Common myeloid progenitor, CD34-positive (primary cell): Measurements from ENCODE around the gene EPB41L4A.

Experiments used
- CTCF ChIA-PET: fragments of 350-600 bp; sonication (Branson Sonifier 250); formaldehyde crosslinking; loops from one replicate; lab custom pipeline; 2021; ENCODE audit warnings: antibody characterized with exemption; lab: Charles Lee
- POLR2A ChIA-PET: fragments of 350-600 bp; sonication (Branson Sonifier 250); formaldehyde crosslinking; loops from one replicate; lab custom pipeline; 2021; ENCODE audit warnings: antibody characterized with exemption; lab: Charles Lee
- DNase-seq, 3 donors: peaks; one replicate each; pipeline versions ENCODE4 v3.0.0 to v3.0.0-alpha.2; 2013
- H3K27ac ChIP-seq, 2 experiments: 1 replicate in 1 of 2; 2 replicates in 1 of 2; pipeline ENCODE4 v1.7.0; 2013; ENCODE audit warnings: inconsistent platforms in 2 of 2, low read length in 2 of 2, mild to moderate bottlenecking in 2 of 2, low read depth in 1 of 2, moderate library complexity in 1 of 2; ENCODE audit not compliant: severe bottlenecking in 2 of 2, insufficient read depth in 1 of 2, poor library complexity in 1 of 2
- H3K27me3 ChIP-seq, 5 experiments: replicated peaks in 2 of 5; 1 replicate in 3 of 5; 2 replicates in 2 of 5; pipeline versions ENCODE4 v1.6.1 to v1.7.0; 2013; ENCODE audit warnings: low read length in 4 of 5, mild to moderate bottlenecking in 2 of 5, moderate library complexity in 2 of 5, inconsistent platforms in 1 of 5; ENCODE audit not compliant: insufficient read depth in 5 of 5, control insufficient read depth in 4 of 5
- H3K36me3 ChIP-seq, 4 experiments: 1 replicate in 2 of 4; 2 replicates in 2 of 4; pipeline versions ENCODE4 v1.6.1 to v1.7.0; 2013; ENCODE audit warnings: low read length in 3 of 4, control low read depth in 1 of 4, mild to moderate bottlenecking in 1 of 4; ENCODE audit not compliant: control insufficient read depth in 4 of 4, insufficient read depth in 4 of 4
- H3K4me1 ChIP-seq, 4 experiments: 1 replicate in 3 of 4; 2 replicates in 1 of 4; pipeline versions ENCODE4 v1.6.1 to v1.7.1; 2013; ENCODE audit warnings: low read length in 3 of 4, mild to moderate bottlenecking in 3 of 4, control low read depth in 1 of 4, inconsistent platforms in 1 of 4, moderate library complexity in 1 of 4; ENCODE audit not compliant: control insufficient read depth in 4 of 4, insufficient read depth in 4 of 4; ENCODE audit errors: control extremely low read depth in 1 of 4
- H3K4me3 ChIP-seq, 7 experiments: 1 replicate in 4 of 7; 2 replicates in 3 of 7; pipeline versions ENCODE4 v1.5.1 to v1.7.0; 2013; ENCODE audit warnings: mild to moderate bottlenecking in 7 of 7, low read length in 6 of 7, moderate library complexity in 6 of 7, inconsistent platforms in 2 of 7, low read depth in 2 of 7, control low read depth in 1 of 7; ENCODE audit not compliant: insufficient read depth in 4 of 7, control insufficient read depth in 1 of 7; ENCODE audit errors: extremely low read depth in 1 of 7
- H3K9me3 ChIP-seq, 5 experiments: 1 replicate in 4 of 5; 2 replicates in 1 of 5; pipeline versions ENCODE4 v1.6.1 to v1.7.1; 2013; ENCODE audit warnings: low read length in 4 of 5, mild to moderate bottlenecking in 2 of 5, inconsistent platforms in 1 of 5, low read depth in 1 of 5, moderate library complexity in 1 of 5; ENCODE audit not compliant: control insufficient read depth in 4 of 5, insufficient read depth in 2 of 5; ENCODE audit errors: control extremely low read depth in 1 of 5
- WGBS: methylation state at CpG from one replicate; pipeline ENCODE4 v1.1.5; 2013; ENCODE audit not compliant: insufficient coverage; 5-methylcytosine and 5-hydroxymethylcytosine counted together

Gene EPB41L4A

DNA sequence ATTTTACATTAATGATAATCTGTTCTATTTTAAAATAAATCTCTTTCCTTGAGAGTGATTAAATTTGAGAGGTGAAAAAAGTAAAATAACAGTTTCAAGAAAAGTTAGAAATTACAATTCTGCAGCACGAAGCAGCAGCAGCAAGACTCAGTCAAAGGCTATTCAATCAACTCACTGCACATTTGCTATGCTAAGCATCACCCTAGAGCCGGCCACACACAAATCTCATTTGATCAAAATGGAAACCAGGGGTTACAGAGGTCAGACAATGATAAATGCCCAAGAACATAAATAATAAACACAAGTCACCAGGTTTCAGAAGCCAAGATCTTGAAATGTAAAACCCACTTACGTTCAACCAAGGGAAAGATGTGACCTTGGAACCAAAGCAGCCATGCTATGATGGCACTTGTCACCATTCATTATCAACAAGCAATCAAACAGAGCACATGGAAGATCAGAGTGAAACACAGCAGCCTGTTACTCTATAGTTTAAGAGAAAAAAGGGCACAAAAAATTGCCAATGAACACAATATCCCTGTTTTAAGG, 136.0 kb downstream of the EPB41L4A start:
- no peak overlapping the region for H3K4me3 ChIP-seq
- WGBS = 100% methylated on average over 1 of the region's 3 CpGs

DNA sequence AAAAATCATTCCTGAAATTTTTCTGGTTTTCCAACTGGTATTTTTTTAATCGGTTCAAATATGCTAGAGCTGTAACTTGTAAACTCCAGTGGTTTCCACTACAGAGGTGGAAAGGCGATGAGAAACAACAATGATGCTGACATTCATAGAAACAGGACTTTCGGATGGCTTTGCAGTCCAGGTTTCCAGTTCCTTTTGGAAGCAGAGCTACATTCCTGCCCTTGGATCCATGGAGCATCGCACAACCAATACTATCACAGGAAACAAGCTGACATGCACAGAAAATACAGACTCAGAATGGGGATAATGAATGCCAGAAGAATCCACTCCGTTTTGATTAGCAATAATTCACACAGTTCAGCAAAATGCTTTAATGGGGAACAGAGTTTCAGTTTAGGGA, 140.0 kb downstream of the EPB41L4A start:
- WGBS = 95% methylated on average over 4 of the region's 5 CpGs
- POLR2A ChIA-PET = no interaction called here
- no peak overlapping the region for H3K4me3 ChIP-seq

More for the DNA sequence above, 136.0 kb downstream of the EPB41L4A start:
- H3K27me3 ChIP-seq = no peaks in the 10 kb centered on the region
- ChIA-PET CTCF (no interaction called here), POLR2A (no interaction called here)
- no peak for DNase-seq
- H3K27ac ChIP-seq = no peak overlapping the region
- H3K9me3 ChIP-seq = no peaks in the 10 kb centered on the region
- no peaks in the 10 kb centered on the region for H3K4me1 ChIP-seq
- H3K36me3 ChIP-seq = no peaks in the 10 kb centered on the region

DNA sequence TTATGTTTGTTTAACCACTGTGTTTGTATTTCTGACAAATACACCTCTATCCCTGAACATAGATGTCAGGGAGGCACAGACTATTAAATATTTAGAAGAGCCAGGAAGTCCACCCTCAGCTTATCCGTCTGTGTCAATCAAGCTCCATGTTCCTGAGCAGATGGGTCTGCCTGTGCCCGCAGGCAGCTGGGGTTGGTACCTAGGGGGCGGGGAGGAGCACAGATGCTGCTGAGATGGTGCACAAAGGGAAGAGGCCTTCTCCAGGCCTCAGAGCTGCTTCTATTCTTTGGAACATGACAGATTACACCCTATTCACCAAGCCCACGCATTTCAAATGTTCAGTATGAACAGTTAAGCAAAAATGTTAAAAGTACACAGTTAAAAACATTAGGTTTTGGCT, 142.1 kb downstream of the EPB41L4A start:
- ChIA-PET POLR2A (no interaction called here), CTCF (no interaction called here)
- no peak for DNase-seq
- Histone ChIP-seq H3K27ac (no peak overlapping the region), H3K9me3 (no peaks in the 10 kb centered on the region), H3K36me3 (no peaks in the 10 kb centered on the region), H3K4me1 (no peaks in the 10 kb centered on the region), H3K4me3 (no peak overlapping the region), H3K27me3 (no peaks in the 10 kb centered on the region)
- WGBS = 88% methylated on average over 1 of the region's 4 CpGs

More for the DNA sequence above, 140.0 kb downstream of the EPB41L4A start:
- Histone ChIP-seq H3K27me3 (no peaks in the 10 kb centered on the region), H3K4me1 (no peaks in the 10 kb centered on the region), H3K27ac (no peak overlapping the region), H3K9me3 (no peaks in the 10 kb centered on the region), H3K36me3 (no peaks in the 10 kb centered on the region)
- CTCF ChIA-PET = no interaction called here
- DNase-seq = no peak

DNA sequence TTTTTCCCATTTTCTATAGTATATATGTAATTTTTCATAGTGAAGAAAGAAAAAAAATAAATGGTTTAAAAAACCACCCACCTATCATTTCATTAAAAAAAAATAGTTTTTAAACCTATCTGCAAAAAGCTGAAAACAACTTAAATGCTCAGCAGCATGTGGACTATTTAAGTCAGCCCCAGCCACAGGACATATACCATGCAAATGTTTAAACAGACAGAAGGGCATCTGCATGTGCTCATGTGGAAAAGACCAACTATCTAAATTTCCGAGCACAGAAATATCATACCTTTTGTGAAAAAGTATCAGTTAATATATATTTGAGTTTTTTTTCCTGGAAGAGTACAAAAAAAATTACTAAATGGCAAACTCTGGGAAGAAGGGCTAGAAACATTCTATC, 143.4 kb downstream of the EPB41L4A start:
- no peak overlapping the region for H3K4me3 ChIP-seq
- H3K27me3 ChIP-seq = no peaks in the 10 kb centered on the region
- CTCF ChIA-PET = no interaction called here
- H3K36me3 ChIP-seq = no peaks in the 10 kb centered on the region
- no peak overlapping the region for H3K27ac ChIP-seq
- H3K4me1 ChIP-seq = no peaks in the 10 kb centered on the region
- POLR2A ChIA-PET = no interaction called here
- DNase-seq = no peak
- H3K9me3 ChIP-seq = no peaks in the 10 kb centered on the region
- no CpG with 5 or more reads among the region's 1 CpG for WGBS

DNA sequence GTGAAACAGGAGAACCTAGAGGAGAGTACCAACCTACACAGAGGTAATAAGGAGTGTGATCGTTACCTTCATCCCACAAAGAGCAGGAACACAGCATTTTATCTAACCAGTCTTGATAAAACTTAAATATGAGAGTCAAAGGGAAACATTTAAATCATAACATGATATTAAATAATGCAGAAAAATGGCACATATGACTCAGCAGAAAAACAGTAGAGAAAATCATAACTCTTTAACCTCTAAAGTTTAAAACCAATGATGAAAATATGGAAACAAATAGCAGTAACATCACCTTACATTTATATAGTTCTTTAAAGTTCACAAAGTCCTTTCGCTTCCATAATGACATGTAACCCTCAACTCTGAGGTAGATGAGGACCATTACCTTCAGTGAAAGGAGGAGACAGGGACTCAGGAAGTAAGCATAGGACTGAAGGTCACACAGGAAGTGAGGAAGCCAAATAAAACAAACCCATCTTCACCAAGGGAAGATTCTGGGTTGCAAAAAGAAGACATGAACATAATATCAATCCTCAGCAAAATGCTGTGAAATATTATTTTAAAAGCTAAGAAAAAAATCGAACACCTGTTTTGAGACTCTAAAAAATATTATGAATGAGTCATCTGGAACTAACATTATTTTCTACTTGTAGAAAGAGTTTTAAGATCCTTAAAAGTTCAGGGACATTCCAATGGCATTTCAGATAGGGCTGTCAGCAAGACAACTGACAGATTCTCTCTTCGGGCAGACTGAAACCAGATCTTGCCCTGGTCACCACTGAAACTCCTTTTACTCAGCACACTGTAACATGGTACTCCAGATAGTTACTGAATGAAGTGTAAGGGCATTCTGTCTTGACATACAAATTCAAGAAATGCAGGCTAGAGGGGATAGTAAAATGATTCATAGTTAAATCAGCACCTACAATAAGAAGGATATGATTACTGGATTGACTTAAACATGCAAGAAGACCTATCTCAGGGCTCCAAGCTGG, 148.5 kb downstream of the EPB41L4A start:
- H3K36me3 ChIP-seq = no peaks in the 10 kb centered on the region
- 100% methylated on average over 1 of the region's 4 CpGs for whole genome bisulfite sequencing
- DNase-seq = no peak
- H3K4me1 ChIP-seq = no peaks in the 10 kb centered on the region
- no peak overlapping the region for H3K4me3 ChIP-seq
- no peaks in the 10 kb centered on the region for H3K9me3 ChIP-seq
- H3K27ac ChIP-seq = no peak overlapping the region
- H3K27me3 ChIP-seq = peaks cover 0 to 2% (median 0%) of the 10 kb centered on the region in 5 experiments
- ChIA-PET CTCF (no interaction called here), POLR2A (no interaction called here)

DNA sequence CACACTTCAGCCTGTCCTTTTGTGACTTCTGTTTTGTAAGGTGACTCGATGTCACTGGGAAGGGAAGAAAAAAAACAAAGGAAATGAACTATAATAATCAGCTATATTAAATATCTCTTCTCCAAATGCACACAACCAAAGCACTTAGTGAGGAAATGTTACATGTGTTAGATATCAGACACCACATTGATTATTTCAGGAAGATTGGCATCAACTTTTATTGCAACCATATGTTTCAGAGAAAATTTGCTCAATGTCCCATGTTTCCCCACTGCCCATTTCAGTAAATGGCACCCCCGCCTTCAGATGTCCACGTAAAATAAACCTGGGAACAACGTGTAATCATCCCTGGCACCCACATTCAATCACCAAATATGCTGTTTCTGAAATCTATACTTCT, 151.8 kb downstream of the EPB41L4A start:
- 100% methylated on average over 1 of the region's 4 CpGs for WGBS
- peaks cover 0 to 2% (median 0%) of the 10 kb centered on the region in 5 experiments for H3K27me3 ChIP-seq
- no peaks in the 10 kb centered on the region for H3K4me1 ChIP-seq
- H3K36me3 ChIP-seq = no peaks in the 10 kb centered on the region
- CTCF ChIA-PET = no interaction called here
- no peaks in the 10 kb centered on the region for H3K9me3 ChIP-seq
- H3K4me3 ChIP-seq = no peak overlapping the region
- POLR2A ChIA-PET = no interaction called here
- DNase-seq = no peak
- no peak overlapping the region for H3K27ac ChIP-seq

DNA sequence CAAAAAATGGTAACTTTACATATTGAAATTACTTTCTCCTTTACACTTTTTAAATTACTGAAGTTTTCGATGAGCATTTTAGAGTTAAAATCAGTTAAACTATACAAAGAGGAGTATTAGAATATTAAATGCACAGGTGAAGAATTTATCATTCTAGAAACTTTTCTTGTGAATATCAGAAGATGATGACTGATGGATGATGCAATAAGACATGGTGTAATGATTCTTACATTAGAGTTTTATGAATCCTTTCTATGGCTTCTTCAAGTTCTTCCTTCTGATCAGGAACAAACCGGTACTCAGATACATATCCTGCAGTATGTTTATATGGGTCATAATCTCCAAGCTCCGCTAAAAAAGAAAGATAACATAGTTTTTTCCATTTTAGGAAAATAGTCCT, 154.4 kb downstream of the EPB41L4A start:
- Histone ChIP-seq H3K27ac (no peak overlapping the region), H3K27me3 (peaks cover 0 to 4% (median 0%) of the 10 kb centered on the region in 5 experiments), H3K36me3 (no peaks in the 10 kb centered on the region), H3K4me3 (no peak overlapping the region), H3K4me1 (no peaks in the 10 kb centered on the region), H3K9me3 (no peaks in the 10 kb centered on the region)
- no CpG with 5 or more reads among the region's 3 CpGs for whole genome bisulfite sequencing
- no peak for DNase-seq
- ChIA-PET POLR2A (no interaction called here), CTCF (no interaction called here)
